ENCODE measurements around the gene UBE2D1.

GRCh38 chr10:58394471-58394870 is 59.7 kb downstream of the UBE2D1 start:
- TF ChIP-seq POLR2AphosphoS5 (IDR thresholded peaks at IDR 0.05) (no peak), POLR2A (IDR thresholded peaks at IDR 0.05) (no peak), EP300 (IDR thresholded peaks at IDR 0.05) (no peak)
- TF ChIP-seq, protein P1, sequence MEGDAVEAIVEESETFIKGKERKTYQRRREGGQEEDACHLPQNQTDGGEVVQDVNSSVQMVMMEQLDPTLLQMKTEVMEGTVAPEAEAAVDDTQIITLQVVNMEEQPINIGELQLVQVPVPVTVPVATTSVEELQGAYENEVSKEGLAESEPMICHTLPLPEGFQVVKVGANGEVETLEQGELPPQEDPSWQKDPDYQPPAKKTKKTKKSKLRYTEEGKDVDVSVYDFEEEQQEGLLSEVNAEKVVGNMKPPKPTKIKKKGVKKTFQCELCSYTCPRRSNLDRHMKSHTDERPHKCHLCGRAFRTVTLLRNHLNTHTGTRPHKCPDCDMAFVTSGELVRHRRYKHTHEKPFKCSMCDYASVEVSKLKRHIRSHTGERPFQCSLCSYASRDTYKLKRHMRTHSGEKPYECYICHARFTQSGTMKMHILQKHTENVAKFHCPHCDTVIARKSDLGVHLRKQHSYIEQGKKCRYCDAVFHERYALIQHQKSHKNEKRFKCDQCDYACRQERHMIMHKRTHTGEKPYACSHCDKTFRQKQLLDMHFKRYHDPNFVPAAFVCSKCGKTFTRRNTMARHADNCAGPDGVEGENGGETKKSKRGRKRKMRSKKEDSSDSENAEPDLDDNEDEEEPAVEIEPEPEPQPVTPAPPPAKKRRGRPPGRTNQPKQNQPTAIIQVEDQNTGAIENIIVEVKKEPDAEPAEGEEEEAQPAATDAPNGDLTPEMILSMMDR (IDR thresholded peaks at IDR 0.05), result no peak

Data from sigmoid colon (tissue), 4 donors.